C1 segment of cervical spinal cord (tissue), 14 donors: ENCODE measurements around the gene PIERCE2.
"Not testable (repeated sequence)": the region's sequence is repeated elsewhere in the genome, so short reads cannot be mapped to it uniquely, and the experiment has no call there.

Experiments
- DNase-seq, 14 donors: peaks; one replicate each; lab custom pipeline; 2025; lab: John Stamatoyannopoulos, UW

The PIERCE2 gene, protein sequence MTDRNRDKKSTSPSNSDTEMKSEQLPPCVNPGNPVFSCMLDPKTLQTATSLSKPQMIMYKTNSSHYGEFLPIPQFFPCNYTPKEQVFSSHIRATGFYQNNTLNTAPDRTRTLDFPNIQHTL

DNA sequence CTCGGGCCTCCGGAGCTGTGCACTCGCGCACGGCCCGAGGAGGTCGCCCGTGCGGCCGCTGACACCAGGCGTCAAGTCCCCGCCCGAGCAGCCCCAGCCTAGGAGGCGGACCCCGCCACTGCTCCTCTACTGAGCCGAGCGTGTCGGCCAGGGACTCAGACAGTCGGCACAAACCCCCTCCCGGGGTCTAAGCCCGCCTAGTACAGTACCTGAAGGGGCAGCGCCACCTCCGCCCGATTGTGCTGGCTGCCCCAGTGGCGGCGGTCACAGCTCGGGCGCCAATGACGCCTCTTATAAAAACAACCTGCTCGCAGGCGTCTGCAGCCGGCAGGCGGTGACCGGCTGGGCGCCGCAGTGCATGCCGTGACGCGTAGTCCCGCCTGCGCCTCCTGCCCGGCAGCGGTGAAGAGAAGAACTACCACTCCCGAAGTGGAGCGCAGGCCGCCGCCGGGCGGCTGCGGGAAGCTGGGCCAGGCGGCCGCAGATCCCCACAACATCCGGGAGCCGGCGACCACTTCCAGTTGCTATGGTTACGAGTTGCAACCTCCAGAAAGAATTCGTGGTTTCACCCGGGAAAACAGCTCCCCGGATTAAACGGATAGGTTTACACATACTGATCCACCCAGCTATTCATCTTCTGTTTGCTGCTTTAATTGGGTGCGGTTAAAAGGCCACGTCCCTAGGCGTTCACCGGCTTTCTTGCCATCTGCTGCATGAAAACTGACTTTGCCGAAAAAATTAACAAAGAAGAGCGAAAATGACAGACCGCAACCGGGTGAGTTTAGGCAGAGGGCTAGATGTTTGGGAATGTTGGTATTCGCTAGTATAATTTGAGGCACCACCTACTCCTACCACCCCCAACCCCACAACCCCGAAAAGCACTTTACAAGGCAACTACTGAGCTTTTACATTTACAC is at the start of gene PIERCE2, which contains the start of gene CCPG1:
TSS of gene PIERCE2 (plus strand) at position 484 of the 917 bp plus-strand sequence. CDS start at position 758, 274 bp downstream.
TSS of gene CCPG1 (minus strand) at position 348 of the 917 bp plus-strand sequence. CDS start 18,935 bp downstream, outside the sequence.
- DNase-seq: peak; percentile 67 to 95 (median 86)

DNA sequence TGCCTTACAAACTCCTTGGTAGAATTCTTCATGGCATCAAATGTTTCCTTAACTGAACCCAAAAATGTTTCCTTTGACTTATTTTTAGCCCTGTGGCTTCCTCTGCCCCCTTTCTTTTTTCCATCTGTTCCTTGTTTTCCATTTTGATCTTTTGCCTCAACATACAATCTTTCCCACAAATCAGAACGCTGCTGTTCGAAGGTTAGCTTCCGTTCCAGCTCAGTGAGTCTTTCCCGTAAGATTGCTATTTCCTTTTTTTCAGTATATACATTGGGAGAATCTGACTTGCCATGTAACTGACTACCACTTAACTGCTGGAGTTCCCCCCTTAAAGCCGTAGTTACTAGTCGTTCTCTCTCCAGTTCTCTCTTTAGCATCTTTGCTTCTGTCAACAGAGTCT is 48.0 kb upstream of the PIERCE2 start:
- no peak for DNase-seq

DNA sequence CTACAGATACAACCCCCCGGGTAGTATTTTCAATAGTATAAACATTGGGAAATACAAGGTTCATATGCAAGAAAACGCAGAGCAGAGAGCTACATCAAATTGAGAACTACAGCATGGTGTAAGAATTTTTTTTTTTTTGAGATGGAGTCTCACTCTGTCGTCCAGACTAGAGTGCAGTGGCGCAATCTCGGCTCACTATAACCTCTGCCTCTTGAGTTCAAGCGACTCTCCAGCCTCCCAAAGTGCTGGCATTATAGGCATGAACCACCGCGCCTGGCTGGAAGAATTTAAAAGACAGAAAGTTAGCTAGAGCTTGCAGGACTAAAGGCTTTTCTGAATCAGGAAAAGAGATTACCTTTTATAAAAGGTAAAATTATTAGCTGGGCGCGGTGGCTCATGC is 47.2 kb upstream of the PIERCE2 start:
- no peak for DNase-seq

- no peak for DNase-seq
Observed at GRCh38 chr15:55362641-55363040, 45.7 kb upstream of the PIERCE2 start.

GRCh38 chr15:55366981-55367380 is 41.3 kb upstream of the PIERCE2 start:
- DNase-seq: no peak

GRCh38 chr15:55372701-55373440 is 35.4 kb upstream of the PIERCE2 start:
- no peak for DNase-seq

GRCh38 chr15:55379095-55379494 is 29.2 kb upstream of the PIERCE2 start:
- DNase-seq: no peak

- no peak for DNase-seq
Observed at GRCh38 chr15:55381595-55381994, 26.7 kb upstream of the PIERCE2 start.

- DNase-seq: no peak
Observed at GRCh38 chr15:55383687-55384086, 24.6 kb upstream of the PIERCE2 start.

DNA sequence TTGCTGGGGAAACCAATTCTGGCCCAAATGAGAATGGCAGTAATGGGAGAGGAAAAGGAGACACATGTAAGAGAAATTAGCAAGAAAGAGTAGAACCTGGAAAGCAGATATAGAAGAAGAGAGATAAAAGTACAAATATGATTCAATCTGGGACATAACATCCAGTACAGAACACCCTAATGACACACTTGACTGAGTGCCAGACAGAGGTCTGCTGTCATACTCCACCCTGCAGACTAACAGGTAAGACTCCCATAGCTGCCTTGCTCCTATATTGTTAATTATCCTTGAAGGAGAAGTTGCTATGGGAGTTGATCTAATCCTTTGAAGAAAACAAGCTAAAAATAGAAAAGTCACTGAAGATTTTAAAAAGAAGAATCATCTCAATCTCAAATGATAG is 21.3 kb upstream of the PIERCE2 start:
- DNase-seq: no peak

- DNase-seq: no peak
Observed at GRCh38 chr15:55389264-55389607, 19.1 kb upstream of the PIERCE2 start.

GRCh38 chr15:55394694-55395093 is 13.6 kb upstream of the PIERCE2 start:
- DNase-seq: no peak

GRCh38 chr15:55398243-55398642 is 10.1 kb upstream of the PIERCE2 start:
- DNase-seq: no peak

GRCh38 chr15:55400050-55400449 is 8.2 kb upstream of the PIERCE2 start:
- DNase-seq: not testable (repeated sequence)

GRCh38 chr15:55401786-55402246 is 6.5 kb upstream of the PIERCE2 start:
- no peak for DNase-seq

DNA sequence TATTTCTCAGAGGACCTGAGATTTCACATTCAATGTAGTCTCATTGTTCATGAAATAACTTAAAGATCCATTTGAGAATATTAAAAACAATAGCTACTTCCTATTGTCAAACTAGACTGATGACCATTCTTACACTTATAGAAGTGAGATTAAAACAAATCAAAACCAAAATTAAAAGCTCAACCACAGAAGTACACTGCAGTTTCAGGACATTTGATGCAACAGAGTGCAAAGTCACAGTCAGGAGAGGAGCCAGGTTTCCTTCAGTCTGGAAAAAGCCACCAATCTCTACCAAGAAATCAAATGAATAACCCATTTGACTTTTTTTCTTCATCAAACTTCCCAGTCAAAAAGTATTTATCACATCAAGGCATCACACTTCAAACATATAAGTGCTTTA is 5.6 kb upstream of the PIERCE2 start:
- DNase-seq: no peak

- no peak for DNase-seq
Observed at GRCh38 chr15:55403531-55403930, 4.8 kb upstream of the PIERCE2 start.

GRCh38 chr15:55407498-55408011 is 740 bp upstream of the PIERCE2 start:
- DNase-seq: peak in 3 of 14 donors; percentile 28 to 44 (median 34)

DNA sequence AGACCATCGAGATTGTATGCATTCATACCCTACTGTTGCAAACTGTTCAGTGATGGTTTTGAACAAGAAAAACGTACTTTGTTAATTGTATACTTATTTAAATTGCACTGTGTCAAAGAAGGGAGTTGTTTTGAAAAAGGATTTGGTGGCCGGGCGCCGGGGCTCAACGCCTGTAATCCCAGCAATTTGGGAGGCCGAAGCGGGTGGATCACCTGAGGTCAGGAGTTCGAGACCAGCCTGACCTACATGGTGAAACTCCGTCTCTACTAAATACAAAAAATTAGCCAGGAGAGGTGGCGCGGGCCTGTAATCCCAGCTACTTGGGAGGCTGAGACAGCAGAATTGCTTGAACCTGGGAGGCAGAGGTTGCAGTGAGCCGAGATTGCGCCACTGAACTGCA is 681 bp downstream of the PIERCE2 start:
- peak in 1 of 14 donors; percentile 7 for DNase-seq

DNA sequence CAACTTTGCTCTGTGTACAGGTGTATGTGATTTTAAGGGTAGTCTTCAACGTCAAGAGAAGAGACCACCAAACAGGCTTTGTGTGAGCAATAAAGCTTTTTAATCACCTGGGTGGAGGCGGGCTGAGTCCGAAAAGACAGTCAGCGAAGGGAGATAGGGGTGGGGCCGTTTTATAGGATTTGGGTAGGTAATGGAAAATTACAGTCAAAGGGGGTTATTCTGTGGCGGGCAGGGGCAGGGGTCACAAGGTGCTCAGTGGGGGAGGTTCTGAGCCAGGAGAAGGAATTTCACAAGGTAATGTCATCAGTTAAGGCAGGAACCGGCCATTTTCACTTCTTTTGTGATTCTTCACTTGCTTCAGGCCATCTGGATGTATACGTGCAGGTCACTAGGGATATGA is 9.4 kb downstream of the PIERCE2 start:
- not testable (repeated sequence) for DNase-seq

GRCh38 chr15:55420171-55420866 is 12.0 kb downstream of the PIERCE2 start:
- DNase-seq: peak in 1 of 14 donors; percentile 46
